Stimulated activated CD4-positive, alpha-beta T cell treated with anti-CD3 and anti-CD28 coated beads, Interleukin-4, amount 100 ng/mL, for 24 hours (primary cell): ENCODE measurements around the gene GALNTL6.

Experiments
- DNase-seq: peaks from one replicate; pipeline ENCODE4 v3.0.0-alpha.2; 2020

Gene GALNTL6

GRCh38 chr4:173044340-173044739, 1231.1 kb downstream of the GALNTL6 start:
- no peak for DNase-seq

GRCh38 chr4:173045571-173045970, 1232.4 kb downstream of the GALNTL6 start:
- no peak for DNase-seq

- no peak for DNase-seq
These were observed 1232.9 kb downstream of the GALNTL6 start for GRCh38 chr4:173046144-173046543.

- DNase-seq: no peak
These were observed 1233.6 kb downstream of the GALNTL6 start for GRCh38 chr4:173046818-173047217.

- no peak for DNase-seq
These were observed 1238.0 kb downstream of the GALNTL6 start for GRCh38 chr4:173051232-173051631.

GRCh38 chr4:173051716-173052115, 1238.5 kb downstream of the GALNTL6 start:
- DNase-seq: no peak

GRCh38 chr4:173052439-173052838, 1239.2 kb downstream of the GALNTL6 start:
- no peak for DNase-seq

GRCh38 chr4:173056271-173056670, 1243.1 kb downstream of the GALNTL6 start:
- no peak for DNase-seq

- DNase-seq: no peak
These were observed 1243.5 kb downstream of the GALNTL6 start for GRCh38 chr4:173056710-173057109.

- no peak for DNase-seq
These were observed 1244.2 kb downstream of the GALNTL6 start for GRCh38 chr4:173057442-173057841.

- no peak for DNase-seq
These were observed 1244.7 kb downstream of the GALNTL6 start for GRCh38 chr4:173057901-173058300.

- no peak for DNase-seq
These were observed 1248.0 kb downstream of the GALNTL6 start for GRCh38 chr4:173061160-173061559.

- DNase-seq: no peak
These were observed 1260.8 kb downstream of the GALNTL6 start for GRCh38 chr4:173073939-173074500.

- DNase-seq: no peak
These were observed 1261.3 kb downstream of the GALNTL6 start for GRCh38 chr4:173074501-173074946.

- DNase-seq: no peak
These were observed 1263.9 kb downstream of the GALNTL6 start for GRCh38 chr4:173076903-173077634.

- DNase-seq: no peak
These were observed 1274.9 kb downstream of the GALNTL6 start for GRCh38 chr4:173088144-173088543.
